ENCODE results near the gene MS4A7. TPM values are rescaled to one million over a fixed set of nuclear protein-coding genes. Genes with fewer than 3 reads are reported as not detected.
A peak's percentile ranks its signal among the peaks of the same experiment; 100 is the strongest.
"Not testable (repeated sequence)": the region's sequence is repeated elsewhere in the genome, so short reads cannot be mapped to it uniquely, and the experiment has no call there.

The MS4A7 gene
- total RNA-seq, 4 donors from 2014 or later, result 15.0 to 34.2 (median 23.5) TPM

GRCh38 chr11:60363542-60364470 is 14.5 kb upstream of the MS4A7 start:
- TF ChIP-seq, protein P1, sequence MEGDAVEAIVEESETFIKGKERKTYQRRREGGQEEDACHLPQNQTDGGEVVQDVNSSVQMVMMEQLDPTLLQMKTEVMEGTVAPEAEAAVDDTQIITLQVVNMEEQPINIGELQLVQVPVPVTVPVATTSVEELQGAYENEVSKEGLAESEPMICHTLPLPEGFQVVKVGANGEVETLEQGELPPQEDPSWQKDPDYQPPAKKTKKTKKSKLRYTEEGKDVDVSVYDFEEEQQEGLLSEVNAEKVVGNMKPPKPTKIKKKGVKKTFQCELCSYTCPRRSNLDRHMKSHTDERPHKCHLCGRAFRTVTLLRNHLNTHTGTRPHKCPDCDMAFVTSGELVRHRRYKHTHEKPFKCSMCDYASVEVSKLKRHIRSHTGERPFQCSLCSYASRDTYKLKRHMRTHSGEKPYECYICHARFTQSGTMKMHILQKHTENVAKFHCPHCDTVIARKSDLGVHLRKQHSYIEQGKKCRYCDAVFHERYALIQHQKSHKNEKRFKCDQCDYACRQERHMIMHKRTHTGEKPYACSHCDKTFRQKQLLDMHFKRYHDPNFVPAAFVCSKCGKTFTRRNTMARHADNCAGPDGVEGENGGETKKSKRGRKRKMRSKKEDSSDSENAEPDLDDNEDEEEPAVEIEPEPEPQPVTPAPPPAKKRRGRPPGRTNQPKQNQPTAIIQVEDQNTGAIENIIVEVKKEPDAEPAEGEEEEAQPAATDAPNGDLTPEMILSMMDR (IDR thresholded peaks at IDR 0.05), result peak in 3 of 4 experiments; percentile 19 to 70 (median 35)
- TF ChIP-seq POLR2AphosphoS5 (IDR thresholded peaks at IDR 0.05), result no peak
- Histone ChIP-seq H3K4me1 (no peaks in the 10 kb centered on the region), H3K27me3 (peaks cover 25% of the 10 kb centered on the region), H3K9me3 (peaks cover 0 to 10% (median 0%) of the 10 kb centered on the region in 3 donors), H3K36me3 (no peaks in the 10 kb centered on the region), H3K27ac (peak overlapping the region in 1 of 4 donors; percentile 44), H3K4me3 (no peak overlapping the region)
- 51 to 53% methylated on average over 6 to 7 of the region's 7 CpGs for WGBS, 2 donors (ENCODE audit: low coverage in 1 of 2)
- peak; percentile 50 for ATAC-seq

DNA sequence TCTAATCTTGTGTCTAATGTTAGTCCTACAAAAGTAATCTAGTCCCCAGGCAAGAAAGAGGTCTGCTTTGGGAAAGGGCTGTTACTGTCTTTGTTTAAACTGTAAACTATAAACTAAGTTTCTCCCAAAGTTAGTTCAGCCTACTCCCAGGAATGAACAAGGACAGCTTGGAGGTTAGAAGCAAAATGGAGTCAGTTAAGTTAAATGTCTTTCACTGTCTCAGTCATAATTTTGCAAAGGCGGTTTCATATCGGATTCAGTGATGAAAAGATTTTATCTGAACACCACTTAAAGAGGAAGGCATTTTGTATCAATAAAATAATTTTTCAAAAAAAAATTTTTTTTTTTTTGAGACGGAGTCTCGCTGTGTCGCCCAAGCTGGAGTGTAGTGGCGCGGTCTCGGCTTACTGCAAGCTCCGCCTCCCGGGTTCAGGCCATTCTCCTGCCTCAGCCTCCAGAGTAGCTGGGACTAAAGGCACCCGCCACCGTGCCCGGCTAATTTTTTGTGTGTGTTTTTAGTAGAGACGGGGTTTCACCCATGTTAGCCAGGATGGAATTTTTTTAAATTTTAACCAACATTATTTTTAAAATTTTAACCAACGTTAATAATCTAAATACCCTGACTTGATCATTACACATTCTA is 11.9 kb upstream of the MS4A7 start:
- not testable (repeated sequence) for H3K36me3 ChIP-seq, H3K9me3 ChIP-seq, H3K4me1 ChIP-seq, ATAC-seq, H3K27ac ChIP-seq, H3K4me3 ChIP-seq
- peaks cover 28% of the 10 kb centered on the region for H3K27me3 ChIP-seq
- 50 to 82% methylated on average over 2 to 15 of the region's 15 CpGs for WGBS, 2 donors (ENCODE audit: low coverage in 1 of 2)

GRCh38 chr11:60367009-60367408 is 11.3 kb upstream of the MS4A7 start:
- no peak for ATAC-seq
- no peak overlapping the region for H3K4me3 ChIP-seq
- no peaks in the 10 kb centered on the region for H3K36me3 ChIP-seq
- 34 to 49% methylated on average over 2 of the region's 2 CpGs for WGBS, 2 donors (ENCODE audit: low coverage in 1 of 2)
- peaks cover 28% of the 10 kb centered on the region for H3K27me3 ChIP-seq
- no peaks in the 10 kb centered on the region for H3K4me1 ChIP-seq
- TF ChIP-seq EP300 (IDR thresholded peaks at IDR 0.05) (no peak), POLR2A (IDR thresholded peaks at IDR 0.05) (no peak), POLR2AphosphoS5 (IDR thresholded peaks at IDR 0.05) (no peak)
- TF ChIP-seq, protein P1 (IDR thresholded peaks at IDR 0.05), result no peak
- H3K27ac ChIP-seq, result no peak overlapping the region
- H3K9me3 ChIP-seq, result no peaks in the 10 kb centered on the region

GRCh38 chr11:60367896-60368295 is 10.4 kb upstream of the MS4A7 start:
- no peak for ATAC-seq
- TF ChIP-seq POLR2A (IDR thresholded peaks at IDR 0.05) (no peak), EP300 (IDR thresholded peaks at IDR 0.05) (no peak), POLR2AphosphoS5 (IDR thresholded peaks at IDR 0.05) (no peak)
- TF ChIP-seq, protein P1 (IDR thresholded peaks at IDR 0.05), result no peak
- H3K27me3 ChIP-seq, result peaks cover 28% of the 10 kb centered on the region
- no peak overlapping the region for H3K27ac ChIP-seq
- 80 to 95% methylated on average over 2 to 10 of the region's 19 CpGs for WGBS, 2 donors (ENCODE audit: low coverage in 1 of 2)
- no peak overlapping the region for H3K4me3 ChIP-seq
- H3K4me1 ChIP-seq, result no peaks in the 10 kb centered on the region
- no peaks in the 10 kb centered on the region for H3K36me3 ChIP-seq
- H3K9me3 ChIP-seq, result no peaks in the 10 kb centered on the region

DNA sequence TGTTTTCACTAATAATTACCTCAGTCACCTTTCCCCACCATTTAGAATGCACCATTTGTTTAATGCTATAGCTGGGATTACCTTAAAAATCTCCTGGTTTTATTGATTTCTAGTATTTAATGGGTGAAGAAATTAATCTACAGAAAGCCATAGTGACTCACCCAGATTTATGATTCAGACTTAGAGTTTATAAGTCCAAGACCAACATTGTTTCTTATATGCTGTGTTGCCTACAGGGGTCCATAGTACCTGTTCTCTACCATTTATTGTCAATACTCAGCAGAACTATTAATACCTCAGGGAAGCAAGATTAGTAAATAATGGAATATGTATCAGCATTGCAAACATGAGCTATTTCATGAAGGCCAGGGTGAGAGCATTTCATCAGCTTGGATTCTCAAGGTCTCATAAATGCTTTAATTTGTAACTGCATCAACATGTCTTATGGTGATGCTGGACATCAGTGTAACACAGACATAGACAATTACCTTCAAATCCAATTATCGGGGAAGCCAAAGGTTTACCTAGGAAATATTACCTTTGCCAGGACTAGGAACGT is 8.0 kb upstream of the MS4A7 start:
- Histone ChIP-seq H3K9me3 (no peaks in the 10 kb centered on the region), H3K36me3 (no peaks in the 10 kb centered on the region), H3K4me1 (no peaks in the 10 kb centered on the region), H3K27ac (no peak overlapping the region), H3K27me3 (peaks cover 13% of the 10 kb centered on the region), H3K4me3 (no peak overlapping the region)
- 59 to 61% methylated on average over 2 of the region's 2 CpGs for whole genome bisulfite sequencing, 2 donors (ENCODE audit: low coverage in 1 of 2)
- no peak for TF ChIP-seq POLR2AphosphoS5 (IDR thresholded peaks at IDR 0.05)
- TF ChIP-seq, protein P1 (IDR thresholded peaks at IDR 0.05), result no peak
- TF ChIP-seq POLR2A (IDR thresholded peaks at IDR 0.05), result no peak
- TF ChIP-seq EP300 (IDR thresholded peaks at IDR 0.05), result no peak
- ATAC-seq, result no peak

Measured in gastroesophageal sphincter (tissue), 4 donors.